ENCODE data around the gene ANKRD44.

GRCh38 chr2:196984903-196985302, 325.7 kb downstream of the ANKRD44 start:
- TF ChIP-seq POLR2AphosphoS5 (IDR thresholded peaks at IDR 0.05; ENCODE audit: low read depth, low read length) (no peak), SIRT6 (IDR thresholded peaks at IDR 0.05; ENCODE audit: low read length) (no peak), GABPA (IDR thresholded peaks at IDR 0.05; ENCODE audit: borderline replicate concordance, insufficient read depth, low read length) (no peak), RNF2 (IDR thresholded peaks at IDR 0.05; ENCODE audit: borderline replicate concordance, low read depth, low read length, missing control alignments, poor library complexity, severe bottlenecking) (no peak), CTCF (IDR thresholded peaks at IDR 0.05; ENCODE audit: control extremely low read depth in 1 of 3, insufficient read depth in 1 of 3, low read depth in 1 of 3, low read length in 3 of 3) (no peak), EP300 (IDR thresholded peaks at IDR 0.05; ENCODE audit: borderline replicate concordance in 1 of 2, low read depth in 2 of 2, low read length in 2 of 2) (no peak), FOSL1 (IDR thresholded peaks at IDR 0.05; ENCODE audit: insufficient read depth, low read depth, low read length) (no peak), TAF1 (IDR thresholded peaks at IDR 0.05; ENCODE audit: low read depth, low read length) (no peak), NRF1 (IDR thresholded peaks at IDR 0.05; ENCODE audit: low read depth, low read length) (no peak), MAFK (IDR thresholded peaks at IDR 0.05; ENCODE audit: low read depth, low read length) (no peak), CBX5 (IDR thresholded peaks at IDR 0.05; ENCODE audit: low read depth, low read length) (no peak), SP1 (IDR thresholded peaks at IDR 0.05; ENCODE audit: low read depth, low read length) (no peak), JUND (IDR thresholded peaks at IDR 0.05; ENCODE audit: low read length) (no peak)

Data from H1 (cell line).